Activated gamma-delta T cell treated with anti-CD3 and anti-CD28 coated beads, Interleukin-2, amount 50 U/mL, for 16 hours (primary cell): Measurements from ENCODE around the gene PIGU.
"Not testable (repeated sequence)": the region's sequence is repeated elsewhere in the genome, so short reads cannot be mapped to it uniquely, and the experiment has no call there.

Experiments
- DNase-seq: peaks from one replicate; pipeline ENCODE4 v3.0.0-alpha.2; 2020; ENCODE audit warnings: low read depth

The PIGU gene

GRCh38 chr20:34532756-34533155 is 144.1 kb downstream of the PIGU start:
- no peak for DNase-seq

GRCh38 chr20:34532320-34532719 is 144.6 kb downstream of the PIGU start:
- no peak for DNase-seq

GRCh38 chr20:34531608-34532265 is 145.2 kb downstream of the PIGU start:
- no peak for DNase-seq

- no peak for DNase-seq
These were observed 146.6 kb downstream of the PIGU start for GRCh38 chr20:34530342-34530741.

- DNase-seq, result no peak
These were observed 147.2 kb downstream of the PIGU start for GRCh38 chr20:34529742-34530141.

- DNase-seq, result no peak
These were observed 148.0 kb downstream of the PIGU start for GRCh38 chr20:34528921-34529297.

GRCh38 chr20:34527016-34527415 is 149.9 kb downstream of the PIGU start:
- no peak for DNase-seq

- DNase-seq, result no peak
These were observed 150.4 kb downstream of the PIGU start for GRCh38 chr20:34526466-34526865.

- no peak for DNase-seq
These were observed 151.0 kb downstream of the PIGU start for GRCh38 chr20:34525709-34526416.

- no peak for DNase-seq
These were observed 151.6 kb downstream of the PIGU start for GRCh38 chr20:34525342-34525708.

GRCh38 chr20:34524426-34524825 is 152.5 kb downstream of the PIGU start:
- DNase-seq, result no peak

- DNase-seq, result peak; percentile 20
These were observed 153.7 kb downstream of the PIGU start for GRCh38 chr20:34522969-34523871.

GRCh38 chr20:34519841-34520240 is 157.1 kb downstream of the PIGU start:
- DNase-seq, result not testable (repeated sequence)

GRCh38 chr20:34518863-34519262 is 158.0 kb downstream of the PIGU start:
- DNase-seq, result not testable (repeated sequence)

GRCh38 chr20:34517114-34517505 is 159.8 kb downstream of the PIGU start:
- no peak for DNase-seq

- DNase-seq, result peak; percentile 92
These were observed 160.4 kb downstream of the PIGU start, which contains the start of gene DYNLRB1 for GRCh38 chr20:34516247-34517113. TSS of gene DYNLRB1 (plus strand) at chr20:34516422. CDS start at chr20:34516459, 37 bp downstream.

GRCh38 chr20:34515484-34516246 is 161.2 kb downstream of the PIGU start:
- peak; percentile 55 for DNase-seq

- DNase-seq, result no peak
These were observed 161.9 kb downstream of the PIGU start for GRCh38 chr20:34514897-34515483.

- DNase-seq, result not testable (repeated sequence)
These were observed 162.9 kb downstream of the PIGU start for GRCh38 chr20:34514034-34514433.

GRCh38 chr20:34512955-34513419 is 163.9 kb downstream of the PIGU start:
- no peak for DNase-seq
